Measurements from ENCODE around the gene ADGRG2.

- TF ChIP-seq CTCF (IDR thresholded peaks at IDR 0.05; ENCODE audit: insufficient read depth, low read length) (no peak), POLR2AphosphoS5 (IDR thresholded peaks at IDR 0.05; ENCODE audit: low read depth) (no peak), GABPA (IDR thresholded peaks at IDR 0.05; ENCODE audit: low read depth) (no peak), SPI1 (IDR thresholded peaks at IDR 0.05; ENCODE audit: borderline replicate concordance, low read depth) (no peak), REST (IDR thresholded peaks at IDR 0.05; ENCODE audit: insufficient replicate concordance, low read depth) (no peak)
These were observed 51.7 kb downstream of the ADGRG2 start for GRCh38 chrX:19070555-19070994.
